Pancreas (tissue), 10 donors: Measurements from ENCODE around the gene CDH1. TPM values are rescaled to one million over a fixed set of nuclear protein-coding genes. Genes with fewer than 3 reads are reported as not detected.
A peak's percentile ranks its signal among the peaks of the same experiment; 100 is the strongest.

ENCODE experiments used
- ATAC-seq, 4 donors: fragments of 200-7000 bp; cut with Tn5 transposase; one replicate each; pipeline versions ENCODE4 v1.8.0 to v1.9.1; 2020; ENCODE audit warnings: mild to moderate bottlenecking in 4 of 4, moderate library complexity in 4 of 4
- DNase-seq, 6 donors: peaks; one replicate each; pipeline ENCODE4 v3.0.0-alpha.2; 2020
- FAIRE-seq: peaks from 2 replicates; lab custom pipeline; 2012; peaks lifted over from hg19 to GRCh38; lab: Jason Lieb, UNC
- H3K27ac ChIP-seq, 4 donors: fragments of 200-600 bp; sonication (generic); 1 replicate in 3 of 4; 2 replicates in 1 of 4; pipeline versions ENCODE4 v1.5.0 to v1.8.0; 2020
- H3K27me3 ChIP-seq, 4 donors: fragments of 200-600 bp; one replicate each; pipeline ENCODE4 v1.8.0; 2021
- H3K36me3 ChIP-seq, 3 donors: fragments of 200-600 bp; sonication (generic) in 1 of 3; one replicate each; pipeline versions ENCODE4 v1.5.0 to v1.8.0; 2020 to 2021
- H3K4me1 ChIP-seq, 3 donors: fragments of 200-600 bp; one replicate each; pipeline ENCODE4 v1.8.0; 2021
- H3K4me3 ChIP-seq, 4 donors: fragments of 200-600 bp; sonication (generic) in 2 of 4; one replicate each; pipeline versions ENCODE4 v1.5.0 to v1.8.0; 2020 to 2021
- H3K9me3 ChIP-seq, 4 donors: fragments of 200-600 bp; one replicate each; pipeline ENCODE4 v1.8.0; 2021
- WGBS, 2 donors: extraction: QIAGEN DNeasy Blood & Tissue Kit; methylation state at CpG; one replicate each; pipeline ENCODE4 v1.1.7; 2013; 5-methylcytosine and 5-hydroxymethylcytosine counted together
- intact Hi-C, 3 donors: fragments of 100-400 bp; cut with DNase I; formaldehyde crosslinking; loops; one replicate each; pipeline versions ENCODE4 v1.11.1 to v1.14.2; 2022
- polyA plus RNA-seq, 2 donors: library from polyadenylated mRNA; stranded (reverse); fragments of 200-250 nt; gene quantifications; one replicate each; pipeline ENCODE4 v1.2.3, GENCODE V29; 2013
- total RNA-seq, 6 donors: library from RNA; stranded (reverse); fragmentation: NEBNext Ultra II Directional in 4 of 6; extraction: Animal tissue kit (Norgen Biotek cat#: 25700) in 4 of 6; gene quantifications; one replicate each; pipeline versions ENCODE4 v1.2.1 to v1.2.4, GENCODE V29; 2021 to 2023
- TF ChIP-seq, protein P1 (sequence below), 4 donors: fragments of 200-600 bp; sonication (generic) in 3 of 4; IDR thresholded peaks; one replicate each; pipeline versions ENCODE4 v1.5.0 to v1.8.0; 2021; ENCODE audit warnings: antibody characterized with exemption in 4 of 4
- donor health status: healthy with polysubstance abuse.
- donor health status: DM: no; HTN: no; CAD: no; lungs with moderate emphysema.
- donor health status: DM: no; HTN: no; CAD: no.
- donor health status: control.
- donor health status: control.
- donor health status: Bipolar disorder and iron deficiency.
- donor health status: DM: yes; HTN: yes; CAD: no.
- donor health status: DM: no; HTN: no; CAD: no.
- donor health status: DM: no; HTN: no; CAD: no.
- donor health status: DM: yes; HTN: yes; CAD: no.

The CDH1 gene
- total and polyA plus RNA-seq, 8 donors: 52.8 to 258 (median 155) TPM

GRCh38 chr16:68774982-68775634 lies 38.0 kb downstream of the CDH1 start:
- Histone ChIP-seq H3K27ac (peak overlapping the region in 2 of 4 donors; percentile 43 to 93), H3K9me3 (no peaks in the 10 kb centered on the region), H3K27me3 (no peaks in the 10 kb centered on the region), H3K4me1 (peaks cover 45 to 49% (median 49%) of the 10 kb centered on the region in 3 donors), H3K4me3 (no peak overlapping the region), H3K36me3 (no peaks in the 10 kb centered on the region)
- intact Hi-C loops: no loop called here
- DNase-seq: no peak
- no peak for ATAC-seq
- TF ChIP-seq, protein P1, sequence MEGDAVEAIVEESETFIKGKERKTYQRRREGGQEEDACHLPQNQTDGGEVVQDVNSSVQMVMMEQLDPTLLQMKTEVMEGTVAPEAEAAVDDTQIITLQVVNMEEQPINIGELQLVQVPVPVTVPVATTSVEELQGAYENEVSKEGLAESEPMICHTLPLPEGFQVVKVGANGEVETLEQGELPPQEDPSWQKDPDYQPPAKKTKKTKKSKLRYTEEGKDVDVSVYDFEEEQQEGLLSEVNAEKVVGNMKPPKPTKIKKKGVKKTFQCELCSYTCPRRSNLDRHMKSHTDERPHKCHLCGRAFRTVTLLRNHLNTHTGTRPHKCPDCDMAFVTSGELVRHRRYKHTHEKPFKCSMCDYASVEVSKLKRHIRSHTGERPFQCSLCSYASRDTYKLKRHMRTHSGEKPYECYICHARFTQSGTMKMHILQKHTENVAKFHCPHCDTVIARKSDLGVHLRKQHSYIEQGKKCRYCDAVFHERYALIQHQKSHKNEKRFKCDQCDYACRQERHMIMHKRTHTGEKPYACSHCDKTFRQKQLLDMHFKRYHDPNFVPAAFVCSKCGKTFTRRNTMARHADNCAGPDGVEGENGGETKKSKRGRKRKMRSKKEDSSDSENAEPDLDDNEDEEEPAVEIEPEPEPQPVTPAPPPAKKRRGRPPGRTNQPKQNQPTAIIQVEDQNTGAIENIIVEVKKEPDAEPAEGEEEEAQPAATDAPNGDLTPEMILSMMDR (IDR thresholded peaks at IDR 0.05): no peak
- 72 to 73% methylated on average over 7 of the region's 7 CpGs for WGBS, 2 donors
- FAIRE-seq: no peak

DNA sequence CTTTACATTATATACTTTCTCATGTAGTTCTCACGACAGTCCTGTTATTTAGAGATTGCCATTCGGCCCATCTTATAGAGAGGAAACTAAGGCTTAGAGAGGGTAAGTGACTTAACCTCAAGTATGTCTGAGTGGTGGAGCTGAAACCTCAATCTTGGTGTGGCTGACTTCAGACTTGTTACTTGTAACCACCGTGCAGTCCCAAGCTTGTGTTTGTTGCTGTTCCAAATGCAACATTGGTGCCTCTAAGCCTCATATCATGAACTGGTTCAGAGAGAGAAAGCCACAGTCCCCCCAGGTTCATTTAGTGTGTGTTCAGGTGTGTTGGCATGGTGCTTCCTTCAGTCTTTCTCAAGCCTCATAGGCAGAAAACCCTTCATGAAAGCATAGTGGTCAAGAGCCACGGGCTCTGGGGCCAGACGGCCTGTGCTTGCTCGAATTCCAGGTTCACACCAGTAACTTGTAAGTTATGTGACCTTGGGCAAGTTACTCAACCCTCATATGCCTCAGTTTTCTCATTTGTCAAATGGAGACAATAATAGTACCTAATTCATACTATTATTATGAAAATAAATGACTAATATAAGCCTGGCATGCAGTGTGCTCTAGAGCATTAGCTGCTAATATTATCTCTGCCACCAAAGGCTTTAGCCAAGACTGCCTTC lies 39.9 kb downstream of the CDH1 start:
- Histone ChIP-seq H3K4me1 (peaks cover 63 to 67% (median 65%) of the 10 kb centered on the region in 3 donors), H3K27ac (peak overlapping the region; percentile 9 to 93 (median 82)), H3K36me3 (no peaks in the 10 kb centered on the region), H3K4me3 (no peak overlapping the region), H3K9me3 (no peaks in the 10 kb centered on the region), H3K27me3 (no peaks in the 10 kb centered on the region)
- FAIRE-seq (no peak), DNase-seq (peak in 1 of 6 donors; percentile 52), ATAC-seq (peak in 2 of 4 donors; percentile 4 to 8)
- 20 to 26% methylated on average over 6 of the region's 6 CpGs for WGBS, 2 donors
- intact Hi-C loops: no loop called here
- TF ChIP-seq, protein P1 (IDR thresholded peaks at IDR 0.05): no peak

DNA sequence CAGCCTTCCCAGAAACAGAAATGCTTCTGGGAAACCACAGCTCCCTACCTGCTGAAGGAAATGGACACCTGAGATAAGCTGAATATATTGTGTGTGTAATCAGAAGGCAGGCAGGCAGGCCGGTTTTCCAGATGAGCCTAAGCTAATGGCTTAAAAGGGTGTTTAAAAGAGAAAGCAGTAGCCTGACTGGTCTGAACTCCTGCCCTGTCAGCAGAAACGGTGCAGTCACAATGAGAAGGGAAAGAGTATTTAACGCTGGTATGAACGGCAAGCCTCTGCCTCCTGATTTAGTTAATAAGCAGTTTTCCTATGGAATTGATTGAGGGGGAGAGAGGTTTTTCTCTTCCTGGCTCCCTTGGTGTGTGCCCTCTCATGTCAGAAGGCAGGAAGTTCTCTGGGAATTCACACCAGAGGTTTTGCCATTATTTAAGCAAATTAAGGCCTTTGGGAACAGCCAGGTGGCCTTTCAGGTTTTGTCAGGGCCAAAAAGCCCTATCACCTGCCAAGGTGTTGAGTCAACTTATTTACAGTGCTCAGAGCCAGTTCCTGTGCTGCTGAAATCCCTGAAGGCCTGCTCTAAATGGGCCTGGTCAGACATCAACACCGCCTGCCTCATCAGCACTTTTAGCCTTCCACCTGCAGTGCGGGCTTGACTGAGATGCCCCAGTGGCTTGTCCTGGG lies 41.6 kb downstream of the CDH1 start:
- Histone ChIP-seq H3K4me3 (no peak overlapping the region), H3K4me1 (peaks cover 76 to 80% (median 80%) of the 10 kb centered on the region in 3 donors), H3K27ac (peak overlapping the region; percentile 68 to 93 (median 82)), H3K9me3 (no peaks in the 10 kb centered on the region), H3K36me3 (no peaks in the 10 kb centered on the region), H3K27me3 (no peaks in the 10 kb centered on the region)
- DNase-seq: peak in 5 of 6 donors; percentile 72 to 88 (median 88)
- intact Hi-C loops: no loop called here
- peak; percentile 85 to 90 (median 87) for ATAC-seq
- TF ChIP-seq, protein P1 (IDR thresholded peaks at IDR 0.05): no peak
- FAIRE-seq: no peak
- 10 to 11% methylated on average over 6 of the region's 6 CpGs for WGBS, 2 donors

GRCh38 chr16:68779891-68780290 lies 42.8 kb downstream of the CDH1 start:
- intact Hi-C loops: no loop called here
- Histone ChIP-seq H3K4me3 (no peak overlapping the region), H3K9me3 (no peaks in the 10 kb centered on the region), H3K4me1 (peaks cover 74 to 77% (median 75%) of the 10 kb centered on the region in 3 donors), H3K27ac (peak overlapping the region; percentile 68 to 93 (median 82)), H3K36me3 (no peaks in the 10 kb centered on the region), H3K27me3 (no peaks in the 10 kb centered on the region)
- TF ChIP-seq, protein P1 (IDR thresholded peaks at IDR 0.05): no peak
- no peak for FAIRE-seq
- DNase-seq: peak in 4 of 6 donors; percentile 61 to 71 (median 66)
- WGBS, 2 donors: 12 to 14% methylated on average over 4 of the region's 4 CpGs
- peak; percentile 46 to 57 (median 54) for ATAC-seq
